Activated naive CD4-positive, alpha-beta T cell treated with anti-CD3 and anti-CD28 coated beads, Interleukin-2, amount 50 U/mL, for 24 hours (primary cell): ENCODE measurements around the gene RABGGTA.

Experiments
- H3K27ac Mint-ChIP-seq: one replicate; pipeline ENCODE4 v1.8.0; 2021; ENCODE audit warnings: mild to moderate bottlenecking, mixed read lengths
- H3K27me3 Mint-ChIP-seq: one replicate; pipeline ENCODE4 v1.8.0; 2021; ENCODE audit warnings: mixed read lengths
- H3K36me3 Mint-ChIP-seq: one replicate; pipeline ENCODE4 v1.8.0; 2021; ENCODE audit warnings: mixed read lengths
- H3K4me1 Mint-ChIP-seq: one replicate; pipeline ENCODE4 v1.8.0; 2021; ENCODE audit warnings: mixed read lengths
- H3K4me3 Mint-ChIP-seq: one replicate; pipeline ENCODE4 v1.8.0; 2021; ENCODE audit warnings: mild to moderate bottlenecking, mixed read lengths
- H3K9me3 Mint-ChIP-seq: one replicate; pipeline ENCODE4 v1.8.0; 2021; ENCODE audit warnings: mixed read lengths

Gene RABGGTA

DNA sequence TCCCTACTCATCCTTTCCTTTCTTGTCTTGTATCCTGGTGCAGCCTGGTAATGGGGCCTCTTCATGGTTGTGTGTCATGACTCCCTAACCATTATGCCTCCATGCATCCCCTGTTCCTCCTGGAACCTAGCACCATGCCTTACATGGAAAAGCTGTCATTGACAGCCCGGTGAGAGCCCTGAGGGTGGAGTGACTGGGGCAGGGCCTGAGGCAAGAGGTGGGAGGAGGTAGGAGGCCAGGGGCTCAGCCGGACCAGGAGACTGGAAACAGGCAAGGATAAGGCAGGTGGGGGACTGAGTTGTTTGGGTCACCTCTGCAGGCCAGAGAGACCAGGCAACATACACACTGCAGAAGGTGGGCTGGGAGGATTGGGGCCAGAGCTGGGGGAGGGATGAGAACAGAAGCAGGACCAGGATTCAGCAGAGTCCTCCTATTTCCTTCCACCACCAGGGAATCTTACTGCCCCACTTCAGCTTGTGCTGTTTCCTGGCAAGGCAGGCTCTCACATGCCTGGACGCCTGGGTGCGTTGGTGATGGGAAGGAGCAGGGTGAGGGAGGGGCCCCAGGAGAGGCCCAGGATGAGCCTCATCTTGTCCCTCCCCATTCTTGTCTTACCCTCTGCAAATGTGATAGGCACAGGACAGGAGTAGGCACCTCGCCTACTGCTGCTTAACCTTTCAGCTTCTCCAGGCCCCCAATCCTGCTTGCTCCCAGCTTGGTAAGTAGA lies 38.3 kb upstream of the RABGGTA start, which contains the start of gene LTB4R2:
Gene LTB4R2, plus strand, starts transcription at position 603 of the 727 bp plus-strand sequence. CDS start 525 bp downstream, outside the sequence.
- Mint-ChIP-seq H3K27ac (peak within 1 kb of the TSS; percentile 87), H3K27me3 (no peaks in the 10 kb centered on the region), H3K4me1 (peaks cover 66% of the 10 kb centered on the region), H3K9me3 (no peaks in the 10 kb centered on the region), H3K36me3 (peaks cover 14% of the 10 kb centered on the region), H3K4me3 (peak within 1 kb of the TSS; percentile 83)

DNA sequence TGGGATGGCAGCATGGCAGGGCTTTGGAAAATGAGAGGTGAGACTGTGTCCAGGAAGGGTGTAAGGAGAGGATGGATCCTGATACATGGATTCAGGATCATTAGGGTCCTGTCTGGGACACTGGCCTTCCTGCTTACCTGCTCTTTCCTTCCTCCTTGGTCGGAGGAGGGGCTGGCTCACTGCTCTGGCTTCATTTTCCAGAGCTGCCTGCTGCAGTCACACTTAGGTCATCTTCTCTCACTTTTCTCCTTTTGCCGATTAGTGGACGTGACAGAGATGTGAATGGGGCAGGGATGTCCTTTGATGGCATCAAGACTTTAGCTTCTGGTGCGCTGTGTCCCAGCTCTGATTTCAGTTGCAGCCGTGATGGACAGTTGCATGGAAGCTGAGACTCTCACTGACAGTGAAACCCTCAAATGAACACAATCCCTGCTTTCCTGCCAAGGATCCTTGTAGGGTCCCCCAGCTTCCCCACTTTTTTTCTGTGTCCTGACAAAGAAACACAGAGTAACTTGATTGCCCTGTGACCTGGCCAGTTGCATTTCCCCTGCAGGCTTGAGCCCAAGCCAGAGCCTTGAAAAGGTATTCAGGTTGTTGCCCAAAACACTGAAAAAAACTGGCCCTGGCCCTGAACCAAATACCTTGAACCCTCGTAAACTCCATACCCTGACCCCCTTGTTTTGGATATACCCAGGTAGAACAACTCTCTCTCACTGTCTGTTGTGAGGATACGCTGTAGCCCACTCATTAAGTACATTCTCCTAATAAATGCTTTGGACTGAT lies 37.1 kb upstream of the RABGGTA start:
- peak overlapping the region; percentile 31 for H3K27ac Mint-ChIP-seq
- H3K27me3 Mint-ChIP-seq = no peaks in the 10 kb centered on the region
- peaks cover 54% of the 10 kb centered on the region for H3K4me1 Mint-ChIP-seq
- peak overlapping the region; percentile 6 for H3K4me3 Mint-ChIP-seq
- no peaks in the 10 kb centered on the region for H3K9me3 Mint-ChIP-seq
- H3K36me3 Mint-ChIP-seq = peaks cover 23% of the 10 kb centered on the region

DNA sequence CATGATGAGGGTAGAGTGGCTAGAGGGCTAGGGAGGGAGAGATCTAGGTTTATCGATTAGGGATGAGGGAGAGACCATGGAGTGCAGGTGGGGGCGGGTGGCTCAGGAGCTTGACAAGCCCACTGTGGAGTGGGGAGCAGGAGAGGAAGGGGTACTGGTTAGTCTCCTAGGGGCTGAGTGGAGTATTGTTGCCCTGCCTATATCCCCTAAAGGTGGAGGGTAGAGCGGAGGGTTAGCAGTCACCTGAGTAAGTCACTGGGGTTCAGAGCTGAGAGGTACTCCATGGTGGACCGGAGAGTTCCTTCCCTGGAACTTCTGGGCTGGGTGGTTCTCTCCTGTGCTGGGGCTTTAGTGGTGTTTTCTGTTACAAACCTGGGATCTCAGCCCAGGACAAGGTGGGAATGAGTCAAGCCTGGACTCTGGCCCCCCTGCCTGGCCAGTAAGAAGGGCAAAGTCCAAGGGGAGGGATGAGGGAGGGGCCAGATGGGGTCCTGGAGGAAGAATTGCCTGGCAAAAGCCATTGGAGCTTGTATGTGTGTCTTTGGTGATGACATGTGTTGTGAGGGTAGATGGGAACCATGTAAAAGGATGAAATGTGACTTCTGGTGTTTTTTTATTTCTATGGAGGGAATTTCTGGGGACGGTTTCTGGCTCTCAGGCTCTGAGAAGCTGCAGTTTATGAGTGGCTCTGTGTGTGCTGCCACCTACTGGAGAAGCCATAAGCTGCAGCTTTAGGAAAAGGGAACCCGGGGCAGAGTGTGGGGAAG lies 36.4 kb upstream of the RABGGTA start, which contains the start of gene CIDEB:
Gene CIDEB, minus strand, starts transcription at position 403 of the 767 bp plus-strand sequence. Its CDS starts 119 bp downstream, at position 284.
- no peaks in the 10 kb centered on the region for H3K27me3 Mint-ChIP-seq
- peak within 1 kb of the TSS; percentile 31 for H3K27ac Mint-ChIP-seq
- peak within 1 kb of the TSS; percentile 6 for H3K4me3 Mint-ChIP-seq
- no peaks in the 10 kb centered on the region for H3K9me3 Mint-ChIP-seq
- H3K36me3 Mint-ChIP-seq = peaks cover 24% of the 10 kb centered on the region
- peaks cover 46% of the 10 kb centered on the region for H3K4me1 Mint-ChIP-seq

DNA sequence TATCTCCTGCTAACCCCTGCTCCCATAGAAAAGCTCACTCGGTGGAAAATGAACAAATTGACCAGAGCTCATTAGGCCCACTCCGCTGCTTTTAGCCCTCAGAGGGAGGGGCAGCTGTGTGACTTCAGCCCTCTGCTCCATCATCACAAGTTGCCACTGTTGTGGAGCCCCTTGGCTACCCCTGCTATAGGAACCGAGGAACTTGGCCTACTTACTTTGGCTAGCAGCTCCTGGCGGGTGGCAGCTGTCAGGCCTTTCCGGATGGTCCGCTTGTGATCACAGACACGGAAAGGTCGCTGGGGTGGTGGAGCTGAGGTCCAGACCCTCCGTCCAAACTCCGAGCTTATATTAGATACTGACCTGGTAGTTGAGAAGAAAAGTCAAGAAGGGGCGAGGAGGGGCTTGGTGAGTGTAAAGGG lies 35.8 kb upstream of the RABGGTA start:
- Mint-ChIP-seq H3K4me1 (peaks cover 40% of the 10 kb centered on the region), H3K27me3 (no peaks in the 10 kb centered on the region), H3K9me3 (no peaks in the 10 kb centered on the region), H3K36me3 (peaks cover 24% of the 10 kb centered on the region), H3K4me3 (no peak overlapping the region), H3K27ac (no peak overlapping the region)

DNA sequence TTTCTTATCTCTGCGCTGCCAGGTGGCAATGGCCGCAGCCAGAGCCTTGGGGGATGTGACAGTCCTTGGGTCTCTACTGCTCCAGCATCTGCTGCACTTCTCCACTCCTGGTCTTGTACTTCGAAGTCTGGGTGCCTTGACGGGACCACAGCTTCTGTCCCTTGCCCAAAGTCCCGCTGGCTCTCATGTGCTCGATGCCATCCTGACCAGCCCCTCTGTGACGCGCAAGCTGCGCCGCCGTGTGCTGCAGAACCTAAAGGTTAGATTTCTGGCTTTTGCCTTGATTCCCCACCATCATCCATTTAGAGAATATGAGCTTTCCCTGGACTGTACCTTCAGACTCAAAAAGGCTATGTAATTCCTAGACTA lies 32.6 kb upstream of the RABGGTA start:
- Mint-ChIP-seq H3K4me3 (no peak overlapping the region), H3K36me3 (peaks cover 25% of the 10 kb centered on the region), H3K27me3 (no peaks in the 10 kb centered on the region), H3K4me1 (peaks cover 36% of the 10 kb centered on the region), H3K27ac (no peak overlapping the region), H3K9me3 (no peaks in the 10 kb centered on the region)

DNA sequence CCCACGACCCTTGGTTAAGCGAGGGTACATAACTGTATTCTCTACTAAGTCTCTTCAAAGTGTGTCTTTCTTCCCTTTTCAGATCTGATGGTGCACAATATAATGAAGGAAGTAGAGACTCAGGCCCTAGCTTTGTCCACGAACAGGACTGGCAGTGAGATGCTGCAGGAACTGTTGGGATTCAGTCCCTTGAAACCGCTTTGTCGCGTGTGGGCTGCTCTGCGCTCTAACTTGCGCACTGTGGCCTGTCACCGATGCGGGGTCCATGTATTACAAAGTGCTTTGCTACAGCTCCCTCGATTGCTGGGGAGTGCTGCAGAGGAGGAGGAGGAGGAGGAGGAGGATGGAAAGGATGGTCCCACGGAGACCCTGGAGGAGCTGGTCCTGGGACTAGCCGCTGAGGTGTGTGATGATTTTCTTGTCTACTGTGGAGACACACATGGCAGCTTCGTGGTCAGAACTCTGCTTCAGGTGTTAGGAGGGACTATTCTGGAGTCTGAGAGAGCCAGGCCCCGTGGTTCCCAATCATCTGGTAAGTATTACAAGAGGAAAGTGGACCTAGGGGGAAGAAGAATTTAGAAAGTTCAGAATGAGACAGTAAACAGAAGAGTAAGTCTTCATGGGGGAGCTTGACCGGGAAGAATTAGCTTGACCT lies 29.1 kb upstream of the RABGGTA start:
- Mint-ChIP-seq H3K9me3 (no peaks in the 10 kb centered on the region), H3K27ac (peak overlapping the region; percentile 62), H3K36me3 (peaks cover 23% of the 10 kb centered on the region), H3K4me3 (peak overlapping the region; percentile 97), H3K27me3 (no peaks in the 10 kb centered on the region), H3K4me1 (peaks cover 46% of the 10 kb centered on the region)

DNA sequence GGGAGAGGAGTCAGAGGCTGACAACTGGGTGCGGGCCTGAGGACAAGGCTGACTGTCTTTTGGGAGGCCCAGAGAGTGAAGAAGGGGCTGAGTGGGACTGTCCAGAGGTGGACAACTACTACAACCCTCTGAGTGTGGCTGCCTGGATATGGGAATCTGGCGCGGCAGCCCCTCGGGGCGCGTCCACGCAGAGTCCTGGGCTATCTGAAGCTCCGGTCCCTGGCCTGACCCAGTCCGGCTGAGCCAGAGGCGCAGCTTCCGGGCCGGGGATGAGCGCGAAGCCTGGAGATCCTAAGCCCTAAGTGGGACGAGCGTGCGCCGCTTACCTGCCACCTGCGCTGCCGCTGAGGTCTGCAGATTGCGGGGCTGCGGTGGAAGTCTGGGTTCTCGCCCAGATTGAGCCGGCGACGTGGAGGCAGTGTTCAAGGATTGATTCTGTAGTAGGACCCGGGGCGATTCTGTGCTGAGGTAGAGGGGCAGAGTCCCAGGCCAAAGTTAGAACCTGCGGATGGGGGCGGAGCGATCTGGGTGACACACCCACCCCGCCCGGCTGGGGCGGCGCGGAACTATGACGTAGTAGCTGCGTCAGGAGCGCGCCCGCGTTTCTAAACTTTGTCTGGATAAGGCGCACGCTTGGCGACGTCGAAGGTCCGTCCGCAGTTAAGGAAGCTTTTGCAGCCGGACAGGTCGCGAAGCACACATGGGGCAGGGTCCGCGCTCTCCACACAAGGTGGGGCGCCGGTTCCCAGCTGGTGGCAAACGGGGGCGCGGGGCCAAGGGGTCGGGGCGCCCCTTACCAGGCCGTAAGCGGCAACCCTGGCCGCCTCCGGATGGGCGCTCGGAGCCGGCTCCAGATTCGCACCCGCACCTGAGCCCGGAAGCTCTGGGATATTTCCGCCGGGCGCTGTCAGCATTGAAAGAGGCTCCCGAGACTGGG lies 28.1 kb upstream of the RABGGTA start, which contains the start of the genes DHRS1 and NOP9:
Gene DHRS1, minus strand, starts transcription at position 526 of the 937 bp plus-strand sequence. CDS start 674 bp downstream, outside the sequence.
Gene NOP9, plus strand, starts transcription at position 596 of the 937 bp plus-strand sequence. Its CDS starts 105 bp downstream, at position 701.
- no peaks in the 10 kb centered on the region for H3K9me3 Mint-ChIP-seq
- H3K4me3 Mint-ChIP-seq = peak within 1 kb of the TSS; percentile 97
- peak within 1 kb of the TSS; percentile 97 for H3K27ac Mint-ChIP-seq
- no peaks in the 10 kb centered on the region for H3K27me3 Mint-ChIP-seq
- peaks cover 46% of the 10 kb centered on the region for H3K4me1 Mint-ChIP-seq
- peaks cover 18% of the 10 kb centered on the region for H3K36me3 Mint-ChIP-seq

DNA sequence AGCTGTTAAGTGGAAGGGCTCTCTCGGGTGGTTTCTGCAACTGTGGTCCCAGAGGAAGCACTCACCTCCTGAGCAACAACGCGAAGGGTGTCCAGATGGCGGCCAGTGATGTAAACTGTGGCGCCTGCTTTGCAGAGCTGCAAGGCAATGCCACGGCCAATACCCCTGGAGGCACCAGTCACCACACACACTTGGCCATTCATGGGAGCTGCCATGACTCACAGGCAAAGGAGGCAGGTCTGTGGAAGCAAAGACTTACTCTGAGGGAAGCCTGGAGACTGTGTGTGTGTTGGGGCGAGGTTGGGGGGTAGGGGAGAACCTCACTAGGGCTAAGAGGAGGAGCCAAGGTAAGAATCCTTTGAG lies 27.5 kb upstream of the RABGGTA start:
- Mint-ChIP-seq H3K36me3 (peaks cover 13% of the 10 kb centered on the region), H3K27ac (peak overlapping the region; percentile 80), H3K4me1 (peaks cover 46% of the 10 kb centered on the region), H3K9me3 (no peaks in the 10 kb centered on the region), H3K27me3 (no peaks in the 10 kb centered on the region), H3K4me3 (peak overlapping the region; percentile 97)

DNA sequence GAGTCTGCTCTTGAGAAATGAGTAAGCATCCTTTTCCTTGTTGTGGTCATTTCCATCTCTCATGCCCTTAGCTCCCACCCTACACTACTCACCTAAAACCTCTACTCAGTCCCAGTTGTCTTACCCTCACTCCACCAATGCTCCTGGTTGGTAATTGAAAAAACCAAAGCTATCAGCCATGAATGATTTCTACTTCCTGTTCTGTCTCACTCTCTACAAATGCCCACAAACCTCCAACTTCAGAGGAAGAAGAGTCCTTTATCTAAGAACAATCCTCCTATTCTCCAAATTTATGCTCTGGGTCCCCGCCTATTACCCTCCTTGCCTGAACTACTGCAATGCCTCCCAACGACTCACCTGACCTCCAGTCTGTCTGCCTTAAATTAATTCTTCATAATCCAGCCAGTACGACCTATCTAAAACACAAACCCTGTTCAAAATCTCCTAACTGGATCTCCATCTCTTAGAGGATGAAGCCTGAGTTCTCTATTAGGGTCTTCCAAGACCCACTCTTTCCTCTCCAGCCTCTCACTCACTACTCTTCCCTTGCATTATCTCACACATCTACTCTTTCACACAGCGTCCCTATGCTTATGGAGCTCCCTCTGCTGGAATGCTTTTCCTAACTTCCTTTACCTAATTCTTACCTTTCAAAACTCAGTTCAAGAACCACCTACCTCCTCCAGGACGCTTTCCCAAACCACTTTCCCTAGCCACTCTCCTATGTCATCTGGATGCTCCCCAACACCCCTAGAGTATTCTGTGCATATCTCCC lies 26.0 kb upstream of the RABGGTA start:
- H3K4me1 Mint-ChIP-seq = peaks cover 46% of the 10 kb centered on the region
- no peaks in the 10 kb centered on the region for H3K9me3 Mint-ChIP-seq
- peak overlapping the region; percentile 73 for H3K27ac Mint-ChIP-seq
- H3K27me3 Mint-ChIP-seq = no peaks in the 10 kb centered on the region
- H3K4me3 Mint-ChIP-seq = peak overlapping the region; percentile 67
- peaks cover 11% of the 10 kb centered on the region for H3K36me3 Mint-ChIP-seq

DNA sequence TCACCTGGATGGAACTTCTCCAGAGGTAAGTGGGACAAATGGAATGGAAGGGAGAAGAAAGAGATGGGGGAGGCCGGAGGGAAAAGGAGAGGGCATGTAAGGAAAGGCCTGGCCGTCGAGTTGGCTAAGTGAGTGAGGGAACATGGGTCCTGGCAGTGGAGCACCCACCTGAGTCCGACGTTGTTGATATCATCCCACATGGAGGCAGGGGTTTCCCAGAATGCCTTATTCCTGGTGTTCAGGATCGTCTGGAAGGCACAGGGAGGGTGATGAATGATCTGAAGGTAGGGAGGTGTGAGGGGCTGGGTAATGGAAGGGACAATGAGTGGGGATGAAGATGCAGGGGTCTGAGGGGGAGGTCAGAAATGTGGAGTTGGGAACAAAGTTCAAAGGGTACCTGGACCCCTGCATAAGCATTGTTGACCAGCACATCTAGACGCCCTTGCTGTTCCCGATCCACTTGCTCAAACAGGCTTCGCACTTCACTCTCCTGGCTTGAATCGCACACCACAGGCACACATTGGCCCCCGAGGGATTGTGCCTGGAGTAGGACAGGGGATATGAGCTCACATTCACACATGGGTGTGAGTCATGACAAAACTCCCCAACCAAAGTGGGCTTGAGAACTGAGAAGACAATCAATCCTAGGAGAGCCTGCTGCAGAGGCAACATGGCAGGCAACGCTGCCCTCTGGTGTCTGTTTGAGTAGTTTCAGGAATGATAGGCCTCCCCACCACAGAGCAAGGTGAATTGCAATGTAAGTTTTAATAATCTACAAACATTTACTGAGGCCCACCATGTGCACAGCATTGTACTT lies 25.2 kb upstream of the RABGGTA start:
- Mint-ChIP-seq H3K4me3 (peak overlapping the region; percentile 69), H3K9me3 (no peaks in the 10 kb centered on the region), H3K4me1 (peaks cover 45% of the 10 kb centered on the region), H3K36me3 (peaks cover 12% of the 10 kb centered on the region), H3K27me3 (no peaks in the 10 kb centered on the region), H3K27ac (peak overlapping the region; percentile 98)

DNA sequence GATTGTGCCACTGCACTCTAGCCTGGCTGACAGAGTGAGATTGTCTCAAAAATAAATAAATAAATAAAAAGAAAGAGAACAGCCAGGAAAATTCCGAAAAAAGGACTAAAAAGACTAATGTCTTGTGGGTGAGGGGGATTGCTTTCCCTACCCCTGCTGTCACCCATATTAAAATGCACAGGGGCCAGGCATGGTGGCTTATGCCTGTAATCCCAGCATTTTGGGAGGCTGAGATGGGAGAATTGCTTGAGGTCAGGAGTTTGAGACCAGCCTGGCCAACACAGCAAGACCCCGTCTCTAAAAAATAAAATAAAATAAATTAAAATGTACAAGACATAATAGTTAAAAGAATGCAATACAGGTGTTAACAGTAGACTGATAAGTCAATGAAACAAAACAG lies 22.1 kb upstream of the RABGGTA start:
- Mint-ChIP-seq H3K36me3 (peaks cover 22% of the 10 kb centered on the region), H3K27ac (no peak overlapping the region), H3K4me1 (peaks cover 35% of the 10 kb centered on the region), H3K27me3 (no peaks in the 10 kb centered on the region), H3K9me3 (no peaks in the 10 kb centered on the region), H3K4me3 (no peak overlapping the region)

DNA sequence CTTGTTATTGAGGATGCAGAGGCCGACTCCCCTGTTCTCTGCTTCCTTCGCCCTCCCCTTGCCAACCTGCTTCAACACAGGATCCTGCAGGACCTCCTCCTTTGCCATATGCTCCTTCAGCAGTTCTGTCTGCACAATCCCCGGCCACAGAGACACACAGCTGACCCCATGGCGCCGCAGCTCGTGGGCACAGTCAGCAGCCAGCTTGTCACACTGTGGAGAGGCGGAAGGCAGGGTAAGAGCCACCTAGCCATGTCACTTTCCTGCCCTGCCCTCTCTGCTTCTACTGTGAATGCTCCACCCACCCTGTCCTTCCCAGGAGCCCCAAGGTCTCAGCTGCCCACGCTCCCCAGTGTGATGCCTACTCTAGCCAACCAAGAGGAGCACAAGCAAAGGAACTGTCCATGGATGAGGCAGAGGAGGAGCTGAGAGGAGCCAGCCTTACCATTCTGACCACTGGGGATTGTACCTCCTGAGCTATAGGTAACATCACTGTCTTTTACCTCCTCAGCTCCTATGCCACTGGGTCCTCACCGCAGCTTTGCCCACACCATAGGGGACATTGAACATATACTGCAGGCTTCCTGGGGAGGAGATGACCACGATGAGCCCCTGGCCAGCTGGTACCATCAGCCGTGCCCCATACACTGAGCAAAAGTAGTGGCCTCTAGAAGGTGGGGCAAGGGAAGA lies 20.9 kb upstream of the RABGGTA start:
- H3K27me3 Mint-ChIP-seq = no peaks in the 10 kb centered on the region

More for the DNA sequence above, 20.9 kb upstream of the RABGGTA start:
- peaks cover 28% of the 10 kb centered on the region for H3K4me1 Mint-ChIP-seq
- no peaks in the 10 kb centered on the region for H3K9me3 Mint-ChIP-seq
- H3K4me3 Mint-ChIP-seq = no peak overlapping the region
- H3K36me3 Mint-ChIP-seq = peaks cover 22% of the 10 kb centered on the region
- H3K27ac Mint-ChIP-seq = no peak overlapping the region
